Fibroblast of lung (primary cell): ENCODE data around the gene FADD. TPM values are rescaled to one million over a fixed set of nuclear protein-coding genes. Genes with fewer than 3 reads are reported as not detected.

Experiments
- DNase-seq, 2 donors: peaks; one replicate each; pipeline versions ENCODE4 v3.0.0 to v3.0.0-alpha.2; 2010; ENCODE audit warnings: low read depth in 2 of 2
- H2AFZ ChIP-seq: 2 replicates; pipeline ENCODE4 v1.5.1; 2012; ENCODE audit warnings: low read length, control low read depth, inconsistent platforms
- H3K27ac ChIP-seq: 2 replicates; pipeline ENCODE4 v1.5.1; 2011; ENCODE audit warnings: low read length, control low read depth; ENCODE audit not compliant: insufficient read depth
- H3K27me3 ChIP-seq: 2 replicates; pipeline ENCODE4 v1.5.1; 2011; ENCODE audit warnings: mild to moderate bottlenecking, low read length; ENCODE audit not compliant: control insufficient read depth, insufficient read depth
- H3K36me3 ChIP-seq: 2 replicates; pipeline ENCODE4 v1.5.1; 2011; ENCODE audit warnings: low read length; ENCODE audit not compliant: control insufficient read depth, insufficient read depth
- H3K4me1 ChIP-seq: 2 replicates; pipeline ENCODE4 v1.5.1; 2011; ENCODE audit warnings: low read length; ENCODE audit not compliant: control insufficient read depth, insufficient read depth; ENCODE audit errors: extremely low read depth
- H3K4me2 ChIP-seq: 2 replicates; pipeline ENCODE4 v1.5.1; 2011; ENCODE audit warnings: low read length, control low read depth; ENCODE audit not compliant: insufficient read depth; ENCODE audit errors: extremely low read depth
- H3K4me3 ChIP-seq, 4 experiments: fragments of 200-600 bp in 1 of 4; sonication (generic) in 1 of 4; replicated peaks in 1 of 4; 2 replicates each; pipeline ENCODE4 v1.5.1; 2011 to 2016; ENCODE audit warnings: low read length in 4 of 4, low read depth in 3 of 4, mild to moderate bottlenecking in 3 of 4, control low read depth in 2 of 4, inconsistent platforms in 1 of 4, mixed read lengths in 1 of 4; ENCODE audit not compliant: insufficient read depth in 1 of 4; ENCODE audit errors: control extremely low read depth in 1 of 4
- H3K79me2 ChIP-seq: 2 replicates; pipeline ENCODE4 v1.5.1; 2012; ENCODE audit warnings: mild to moderate bottlenecking, low read length, inconsistent platforms; ENCODE audit not compliant: control insufficient read depth, insufficient read depth
- H3K9ac ChIP-seq: 2 replicates; pipeline ENCODE4 v1.5.1; 2011; ENCODE audit warnings: mild to moderate bottlenecking, low read length, control low read depth; ENCODE audit not compliant: insufficient read depth
- H3K9me3 ChIP-seq: 2 replicates; pipeline ENCODE4 v1.5.1; 2012; ENCODE audit warnings: low read depth, low read length; ENCODE audit not compliant: control insufficient read depth, insufficient read depth
- H4K20me1 ChIP-seq: 2 replicates; pipeline ENCODE4 v1.5.1; 2011; ENCODE audit warnings: low read length; ENCODE audit not compliant: control insufficient read depth, insufficient read depth; ENCODE audit errors: extremely low read depth
- CTCF ChIP-seq, 2 donors: IDR thresholded peaks in 1 of 2; conservative IDR thresholded peaks in 1 of 2; 1 replicate in 1 of 2; 2 replicates in 1 of 2; pipeline ENCODE4 v1.5.1; 2011 to 2012; ENCODE audit warnings: low read length in 2 of 2, control low read depth in 1 of 2, inconsistent platforms in 1 of 2, low read depth in 1 of 2, mild to moderate bottlenecking in 1 of 2
- EZH2 ChIP-seq: IDR thresholded peaks from 2 replicates; pipeline ENCODE4 v1.5.1; 2012; ENCODE audit warnings: low read length, control low read depth, mild to moderate bottlenecking; ENCODE audit errors: missing control alignments
- polyA plus RNA-seq, 2 donors: library from polyadenylated mRNA; depleted of rRNA in 1 of 2; stranded (reverse) in 1 of 2; unstranded in 1 of 2; fragments of >200 nt; gene quantifications; 2 replicates each; pipeline ENCODE4 v1.2.1, GENCODE V29; 2011 to 2012; ENCODE audit warnings: missing spikeins in 1 of 2
- total RNA-seq: library from RNA; depleted of rRNA; stranded (reverse); fragments of >200 nt; gene quantifications from 2 replicates; pipeline ENCODE4 v1.2.1, GENCODE V29; 2014

The FADD gene
- total and polyA plus RNA-seq, 2 donors (not counting 1 experiment from before 2014, with no cell fraction given), result 26.3 to 32.0 TPM

GRCh38 chr11:70169632-70170031, 33.5 kb upstream of the FADD start:
- H3K27me3 ChIP-seq, result no peaks in the 10 kb centered on the region
- no peak for DNase-seq

GRCh38 chr11:70170596-70171210, 32.4 kb upstream of the FADD start:
- no peak for DNase-seq
- Histone ChIP-seq H3K4me3 (no peak overlapping the region), H3K9me3 (no peaks in the 10 kb centered on the region), H3K27me3 (no peaks in the 10 kb centered on the region), H4K20me1 (no peaks in the 10 kb centered on the region), H3K36me3 (no peaks in the 10 kb centered on the region), H3K27ac (no peak overlapping the region), H3K4me1 (no peaks in the 10 kb centered on the region), H2AFZ (no peak overlapping the region), H3K79me2 (no peaks in the 10 kb centered on the region), H3K9ac (no peak overlapping the region), H3K4me2 (no peak overlapping the region)
- no peak for TF ChIP-seq CTCF (conservative IDR thresholded peaks at IDR 0.05 in 1 of 2, IDR thresholded peaks at IDR 0.05 in 1 of 2; ENCODE audit: low read depth in 1 of 2, low read length in 2 of 2)
- no peak for TF ChIP-seq EZH2

More at GRCh38 chr11:70169632-70170031, 33.5 kb upstream of the FADD start:
- H3K4me2 ChIP-seq, result no peak overlapping the region
- H3K79me2 ChIP-seq, result no peaks in the 10 kb centered on the region
- no peak for TF ChIP-seq EZH2
- TF ChIP-seq CTCF (conservative IDR thresholded peaks at IDR 0.05 in 1 of 2, IDR thresholded peaks at IDR 0.05 in 1 of 2; ENCODE audit: low read depth in 1 of 2, low read length in 2 of 2), result no peak
- no peaks in the 10 kb centered on the region for H4K20me1 ChIP-seq
- no peak overlapping the region for H3K27ac ChIP-seq
- H3K9me3 ChIP-seq, result no peaks in the 10 kb centered on the region
- H3K4me3 ChIP-seq, result no peak overlapping the region
- H2AFZ ChIP-seq, result no peak overlapping the region
- H3K36me3 ChIP-seq, result no peaks in the 10 kb centered on the region
- no peaks in the 10 kb centered on the region for H3K4me1 ChIP-seq
- no peak overlapping the region for H3K9ac ChIP-seq

GRCh38 chr11:70173018-70173417, 30.1 kb upstream of the FADD start:
- Histone ChIP-seq H3K4me1 (no peaks in the 10 kb centered on the region), H3K27me3 (no peaks in the 10 kb centered on the region), H3K9me3 (no peaks in the 10 kb centered on the region), H3K4me2 (no peak overlapping the region), H3K27ac (no peak overlapping the region), H2AFZ (no peak overlapping the region), H3K9ac (no peak overlapping the region), H3K79me2 (no peaks in the 10 kb centered on the region), H3K36me3 (no peaks in the 10 kb centered on the region), H4K20me1 (no peaks in the 10 kb centered on the region), H3K4me3 (no peak overlapping the region)
- DNase-seq, result peak; percentile 6 to 15
- TF ChIP-seq EZH2 (no peak), CTCF (conservative IDR thresholded peaks at IDR 0.05 in 1 of 2, IDR thresholded peaks at IDR 0.05 in 1 of 2; ENCODE audit: low read depth in 1 of 2, low read length in 2 of 2) (no peak)
